Endothelial cell of umbilical vein (primary cell): Measurements from ENCODE around the gene TRIM13. TPM values are rescaled to one million over a fixed set of nuclear protein-coding genes. Genes with fewer than 3 reads are reported as not detected.

Experiments
- BruUV-seq: library from RNA; stranded (reverse); fragments of 400-500 nt; replicated peaks from 2 replicates; lab custom pipeline; 2021; lab: Mats Ljungman, UMichigan
- CTCF ChIA-PET: fragments of 300-600, 350-600 bp; sonication (Branson Sonifier 250); formaldehyde crosslinking; loops from one replicate; lab custom pipeline; 2021; ENCODE audit warnings: antibody characterized with exemption, inconsistent platforms; lab: Charles Lee
- POLR2A ChIA-PET: fragments of 300-600, 350-600 bp; sonication (Branson Sonifier 250); formaldehyde crosslinking; loops from one replicate; lab custom pipeline; 2021; ENCODE audit warnings: antibody characterized with exemption, inconsistent platforms; lab: Charles Lee
- DNase-seq: peaks from one replicate; pipeline ENCODE4 v3.0.0-alpha.2; 2011; ENCODE audit warnings: low read depth, low spot score
- FAIRE-seq: peaks from 2 replicates; lab custom pipeline; 2011; peaks lifted over from hg19 to GRCh38; lab: Jason Lieb, UNC
- H2AFZ ChIP-seq: 2 replicates; pipeline ENCODE4 v1.6.0; 2012; ENCODE audit warnings: low read depth, low read length, control low read depth, inconsistent platforms
- H3K27ac ChIP-seq: 2 replicates; pipeline ENCODE4 v1.5.1; 2011; ENCODE audit warnings: low read depth, mild to moderate bottlenecking, control low read depth, low read length, moderate library complexity; ENCODE audit not compliant: insufficient read depth
- H3K27me3 ChIP-seq, 2 experiments: 2 replicates each; pipeline versions ENCODE4 v1.6.0 to v1.6.1; 2011; ENCODE audit warnings: low read length in 2 of 2, mixed read lengths in 1 of 2; ENCODE audit not compliant: control insufficient read depth in 2 of 2, insufficient read depth in 2 of 2
- H3K36me3 ChIP-seq, 2 experiments: 2 replicates in 1 of 2; 3 replicates in 1 of 2; pipeline ENCODE4 v1.5.1; 2011; ENCODE audit warnings: low read length in 2 of 2, mild to moderate bottlenecking in 1 of 2, moderate library complexity in 1 of 2; ENCODE audit not compliant: control insufficient read depth in 2 of 2, insufficient read depth in 2 of 2; ENCODE audit errors: extremely low read depth in 1 of 2
- H3K4me1 ChIP-seq: 3 replicates; pipeline ENCODE4 v1.5.1; 2011; ENCODE audit warnings: mild to moderate bottlenecking, low read length; ENCODE audit not compliant: control insufficient read depth, insufficient read depth; ENCODE audit errors: extremely low read depth
- H3K4me2 ChIP-seq: 2 replicates; pipeline ENCODE4 v1.6.1; 2011; ENCODE audit warnings: low read length, control low read depth, mixed read lengths; ENCODE audit not compliant: insufficient read depth
- H3K4me3 ChIP-seq, 3 experiments: fragments of 200-600 bp in 1 of 3; sonication (generic), shearing (Covaris generic) in 1 of 3; replicated peaks in 1 of 3; 2 replicates each; pipeline ENCODE4 v1.5.1; 2011 to 2016; ENCODE audit warnings: control low read depth in 3 of 3, low read length in 3 of 3, mild to moderate bottlenecking in 2 of 3, inconsistent platforms in 1 of 3, low read depth in 1 of 3, moderate library complexity in 1 of 3; ENCODE audit not compliant: insufficient read depth in 1 of 3
- H3K79me2 ChIP-seq: 2 replicates; pipeline ENCODE4 v1.6.0; 2012; ENCODE audit warnings: low read length, inconsistent platforms; ENCODE audit not compliant: control insufficient read depth, insufficient read depth
- H3K9ac ChIP-seq: replicated peaks from 2 replicates; pipeline ENCODE3; 2011; ENCODE audit warnings: low read length, control low read depth; ENCODE audit not compliant: insufficient read depth; ENCODE audit errors: extremely low read depth
- H3K9me1 ChIP-seq: replicated peaks from 3 replicates; pipeline ENCODE4 v1.6.0; 2011; ENCODE audit warnings: mild to moderate bottlenecking, low read length; ENCODE audit not compliant: control insufficient read depth, insufficient read depth; ENCODE audit errors: extremely low read depth
- H3K9me3 ChIP-seq: replicated peaks from 2 replicates; pipeline ENCODE4 v1.5.1; 2012; ENCODE audit warnings: low read length, inconsistent platforms; ENCODE audit not compliant: control insufficient read depth, insufficient read depth
- H4K20me1 ChIP-seq: replicated peaks from 2 replicates; pipeline ENCODE3; 2011; ENCODE audit warnings: mild to moderate bottlenecking, low read length; ENCODE audit not compliant: control insufficient read depth, insufficient read depth; ENCODE audit errors: extremely low read depth
- CTCF ChIP-seq, 2 donors: IDR thresholded peaks; 1 replicate in 1 of 2; 2 replicates in 1 of 2; pipeline ENCODE4 v1.5.1; 2011; ENCODE audit warnings: low read length in 2 of 2, mild to moderate bottlenecking in 2 of 2, moderate library complexity in 2 of 2, control low read depth in 1 of 2, inconsistent platforms in 1 of 2, low read depth in 1 of 2; ENCODE audit not compliant: insufficient read depth in 1 of 2; ENCODE audit errors: extremely low read depth in 1 of 2
- EZH2 ChIP-seq: IDR thresholded peaks from 2 replicates; pipeline ENCODE4 v1.6.1; 2012; ENCODE audit warnings: borderline replicate concordance, low read depth, mild to moderate bottlenecking, moderate library complexity, low read length, inconsistent platforms; ENCODE audit not compliant: severe bottlenecking
- FOS ChIP-seq: IDR thresholded peaks from 2 replicates; pipeline ENCODE4 v1.6.1; 2011; ENCODE audit warnings: mild to moderate bottlenecking, low read length, moderate library complexity, borderline replicate concordance; ENCODE audit not compliant: insufficient read depth
- GATA2 ChIP-seq: IDR thresholded peaks from 2 replicates; pipeline ENCODE4 v1.7.0; 2011; ENCODE audit warnings: low read depth, mild to moderate bottlenecking, moderate library complexity, mixed read lengths, low read length; ENCODE audit not compliant: insufficient read length, insufficient read depth
- JUN ChIP-seq: IDR thresholded peaks from 2 replicates; pipeline ENCODE4 v1.6.1; 2011; ENCODE audit warnings: borderline replicate concordance, low read depth; ENCODE audit not compliant: insufficient read length, insufficient read depth
- MAX ChIP-seq: IDR thresholded peaks from 2 replicates; pipeline ENCODE4 v1.6.1; 2011; ENCODE audit not compliant: insufficient read depth, insufficient read length
- MYC ChIP-seq: IDR thresholded peaks from one replicate; pipeline ENCODE4 v1.6.1; 2011; ENCODE audit warnings: mild to moderate bottlenecking, low read depth, low read length
- POLR2A ChIP-seq: IDR thresholded peaks from 2 replicates; pipeline ENCODE4 v1.6.1; 2012; ENCODE audit warnings: low read depth, mild to moderate bottlenecking, control low read depth, low read length
- POLR2AphosphoS5 ChIP-seq: IDR thresholded peaks from 2 replicates; pipeline ENCODE4 v1.6.1; 2012; ENCODE audit warnings: low read depth, mild to moderate bottlenecking, control low read depth, low read length, moderate library complexity; ENCODE audit not compliant: insufficient read depth
- dilution Hi-C: fragments of 300-500 bp; cut with MboI; formaldehyde crosslinking; loops from one replicate; pipeline ENCODE4 v1.15.0; 2019; ENCODE audit warnings: low sequenced_read_pairs; ENCODE audit not compliant: extremely low pct_ligation_motif_present
- intact Hi-C: fragments of 100-400 bp; cut with micrococcal nuclease; formaldehyde crosslinking; loops from one replicate; pipeline ENCODE4 v1.10.0; 2022
- polyA plus RNA-seq, 4 experiments: library from polyadenylated mRNA; depleted of rRNA in 3 of 4; stranded (reverse) in 3 of 4; unstranded in 1 of 4; fragments of >200 nt; gene quantifications; 2 replicates each; pipeline versions ENCODE4 v1.2.1 to v1.2.3, GENCODE V29; 2011 to 2012; ENCODE audit warnings: missing spikeins in 1 of 4
- total RNA-seq: library from RNA; stranded (reverse); gene quantifications from 2 replicates; pipeline ENCODE4 v1.2.3, GENCODE V29; 2021

Gene TRIM13
- total and polyA plus RNA-seq, 2 donors (not counting 3 experiments of a cell fraction or from before 2014, with no cell fraction given), result 12.5 to 28.2 TPM

- intact Hi-C loops (no loop called here), dilution Hi-C loops (no loop called here)
- POLR2A ChIA-PET, result no interaction called here
- no peaks in the 10 kb centered on the region for H3K36me3 ChIP-seq
- no peak overlapping the region for H2AFZ ChIP-seq
- no TSS peak for BruUV-seq
- no peak for DNase-seq
- no peaks in the 10 kb centered on the region for H3K9me1 ChIP-seq
- H3K4me2 ChIP-seq, result no peak overlapping the region
- H3K4me1 ChIP-seq, result no peaks in the 10 kb centered on the region
- H3K79me2 ChIP-seq, result no peaks in the 10 kb centered on the region
- no peaks in the 10 kb centered on the region for H3K9me3 ChIP-seq
- no peak overlapping the region for H3K9ac ChIP-seq
- no peak overlapping the region for H3K27ac ChIP-seq
- no peak for FAIRE-seq
- CTCF ChIA-PET, result no interaction called here
- no peak for TF ChIP-seq EZH2
- no peak for TF ChIP-seq CTCF (IDR thresholded peaks at IDR 0.05; ENCODE audit: extremely low read depth in 1 of 2, insufficient read depth in 1 of 2, low read depth in 1 of 2, low read length in 2 of 2)
- TF ChIP-seq JUN, result no peak
- no peak for TF ChIP-seq POLR2AphosphoS5
- no peak for TF ChIP-seq POLR2A
- TF ChIP-seq FOS, result no peak
- TF ChIP-seq MAX, result no peak
- TF ChIP-seq GATA2, result no peak
- no peak for TF ChIP-seq MYC
- no peak overlapping the region for H3K4me3 ChIP-seq
- peaks cover 0 to 2% of the 10 kb centered on the region in 2 experiments for H3K27me3 ChIP-seq
- no peaks in the 10 kb centered on the region for H4K20me1 ChIP-seq
These were observed 40.7 kb upstream of the TRIM13 start for GRCh38 chr13:49956131-49956530.
